ENCODE results near the gene LIM2. TPM values are rescaled to one million over a fixed set of nuclear protein-coding genes. Genes with fewer than 3 reads are reported as not detected.
A peak's percentile ranks its signal among the peaks of the same experiment; 100 is the strongest.

Gene LIM2
- total RNA-seq, 1 donor from 2014 or later: 0.26 TPM

GRCh38 chr19:51366389-51367254 is 21.2 kb downstream of the LIM2 start:
- DNase-seq (ENCODE audit: low spot score): peak; percentile 99
- H3K9me3 ChIP-seq (ENCODE audit: low read depth): no peaks in the 10 kb centered on the region
- TF ChIP-seq EZH2 (IDR thresholded peaks at IDR 0.05): no peak
- H3K27me3 ChIP-seq: no peaks in the 10 kb centered on the region
- H3K79me2 ChIP-seq (ENCODE audit: low read depth): no peaks in the 10 kb centered on the region
- peak overlapping the region; percentile 99 for H3K4me3 Mint-ChIP-seq
- peak overlapping the region; percentile 35 for H2AFZ ChIP-seq (replicated peaks)
- H3K4me1 Mint-ChIP-seq: peaks cover 24% of the 10 kb centered on the region
- peak overlapping the region; percentile 93 for H3K4me2 ChIP-seq
- H4K20me1 ChIP-seq (ENCODE audit: low read depth): no peaks in the 10 kb centered on the region
- H3K36me3 ChIP-seq: no peaks in the 10 kb centered on the region
- H3K27me3 Mint-ChIP-seq (ENCODE audit: insufficient read depth, low read depth): peaks cover 9% of the 10 kb centered on the region
- H3F3A ChIP-seq (ENCODE audit: low read depth): peaks cover 14% of the 10 kb centered on the region
- peak overlapping the region; percentile 69 for H3K9ac ChIP-seq
- peak overlapping the region; percentile 2 for H3K27ac ChIP-seq
- peak overlapping the region; percentile 96 for H3K27ac Mint-ChIP-seq
- peak overlapping the region; percentile 80 for H3K4me3 ChIP-seq
- peaks cover 7% of the 10 kb centered on the region for H3K4me1 ChIP-seq
- H3K36me3 Mint-ChIP-seq: no peaks in the 10 kb centered on the region
- no peaks in the 10 kb centered on the region for H3K9me3 Mint-ChIP-seq

- no peaks in the 10 kb centered on the region for H4K20me1 ChIP-seq (ENCODE audit: low read depth)
- Mint-ChIP-seq H3K27ac (peak within 1 kb of the TSS; percentile 96), H3K9me3 (no peaks in the 10 kb centered on the region), H3K4me1 (peaks cover 24% of the 10 kb centered on the region), H3K27me3 (ENCODE audit: insufficient read depth, low read depth) (peaks cover 9% of the 10 kb centered on the region), H3K36me3 (no peaks in the 10 kb centered on the region), H3K4me3 (peak within 1 kb of the TSS; percentile 99)
- H3K36me3 ChIP-seq: no peaks in the 10 kb centered on the region
- no peaks in the 10 kb centered on the region for H3K79me2 ChIP-seq (ENCODE audit: low read depth)
- peak within 1 kb of the TSS; percentile 80 for H3K4me3 ChIP-seq
- H3K27ac ChIP-seq: peak within 1 kb of the TSS; percentile 2
- TF ChIP-seq EZH2 (IDR thresholded peaks at IDR 0.05): no peak
- TF ChIP-seq EZH2phosphoT487 (IDR thresholded peaks at IDR 0.05): no peak
- TF ChIP-seq CTCF (IDR thresholded peaks at IDR 0.05): no peak
- H2AFZ ChIP-seq (replicated peaks): peak within 1 kb of the TSS; percentile 47
- DNase-seq (ENCODE audit: low spot score): no peak
- H3F3A ChIP-seq (ENCODE audit: low read depth): peaks cover 14% of the 10 kb centered on the region
- H3K9me3 ChIP-seq (ENCODE audit: low read depth): no peaks in the 10 kb centered on the region
- H3K4me1 ChIP-seq: peaks cover 7% of the 10 kb centered on the region
- H3K27me3 ChIP-seq: no peaks in the 10 kb centered on the region
- H3K9ac ChIP-seq: peak within 1 kb of the TSS; percentile 69
- H3K4me2 ChIP-seq: peak within 1 kb of the TSS; percentile 93
Measured at GRCh38 chr19:51365965-51366388, 21.8 kb downstream of the LIM2 start, which contains the start of gene ETFB. ETFB (minus strand) TSS chr19:51366388; CDS start chr19:51366326, 62 bp downstream.

- Histone ChIP-seq H3K4me1 (peaks cover 7% of the 10 kb centered on the region), H3K79me2 (ENCODE audit: low read depth) (no peaks in the 10 kb centered on the region), H3K27ac (no peak overlapping the region), H3F3A (ENCODE audit: low read depth) (peaks cover 14% of the 10 kb centered on the region), H3K4me3 (peak overlapping the region; percentile 80), H3K9me3 (ENCODE audit: low read depth) (no peaks in the 10 kb centered on the region), H3K9ac (no peak overlapping the region), H3K4me2 (peak overlapping the region; percentile 89), H4K20me1 (ENCODE audit: low read depth) (no peaks in the 10 kb centered on the region), H3K36me3 (no peaks in the 10 kb centered on the region), H3K27me3 (no peaks in the 10 kb centered on the region), H2AFZ (replicated peaks) (peak overlapping the region; percentile 47)
- Mint-ChIP-seq H3K4me3 (peak overlapping the region; percentile 99), H3K27me3 (ENCODE audit: insufficient read depth, low read depth) (peaks cover 7% of the 10 kb centered on the region), H3K9me3 (no peaks in the 10 kb centered on the region), H3K36me3 (no peaks in the 10 kb centered on the region), H3K4me1 (peaks cover 24% of the 10 kb centered on the region), H3K27ac (peak overlapping the region; percentile 88)
- no peak for TF ChIP-seq CTCF (IDR thresholded peaks at IDR 0.05)
- no peak for TF ChIP-seq EZH2 (IDR thresholded peaks at IDR 0.05)
- no peak for TF ChIP-seq EZH2phosphoT487 (IDR thresholded peaks at IDR 0.05)
- no peak for DNase-seq (ENCODE audit: low spot score)
Measured at GRCh38 chr19:51365211-51365964, 22.4 kb downstream of the LIM2 start.
